Raji (cell line): ENCODE results near the gene CCR3.

Experiments used
- POLR2A ChIP-seq: IDR thresholded peaks from 2 replicates; pipeline ENCODE4 v1.6.1; 2011; ENCODE audit warnings: low read depth, low read length, control low read depth; ENCODE audit not compliant: insufficient read depth

Gene CCR3

DNA sequence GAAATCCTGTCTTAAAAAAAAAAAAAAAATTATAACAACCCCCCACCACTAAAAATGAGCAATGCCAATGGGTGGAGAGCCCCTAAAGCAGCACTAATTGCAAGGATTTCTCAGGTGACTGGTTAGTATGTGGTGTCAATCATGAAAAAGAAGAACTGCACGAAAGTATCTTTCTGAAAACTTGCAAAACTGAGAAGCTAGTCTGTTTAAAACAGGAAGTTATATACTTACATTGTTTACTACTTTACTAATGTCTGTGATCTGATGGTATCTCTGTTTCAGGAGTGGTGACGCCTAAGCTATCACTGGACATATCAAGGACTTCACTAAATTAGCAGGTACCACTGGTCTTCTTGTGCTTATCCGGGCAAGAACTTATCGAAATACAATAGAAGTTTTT is at the start of gene CCR3:
TSS of gene CCR3 (plus strand) at position 341 of the 400 bp plus-strand sequence. CDS start 22,699 bp downstream, outside the sequence.
- no peak for TF ChIP-seq POLR2A

DNA sequence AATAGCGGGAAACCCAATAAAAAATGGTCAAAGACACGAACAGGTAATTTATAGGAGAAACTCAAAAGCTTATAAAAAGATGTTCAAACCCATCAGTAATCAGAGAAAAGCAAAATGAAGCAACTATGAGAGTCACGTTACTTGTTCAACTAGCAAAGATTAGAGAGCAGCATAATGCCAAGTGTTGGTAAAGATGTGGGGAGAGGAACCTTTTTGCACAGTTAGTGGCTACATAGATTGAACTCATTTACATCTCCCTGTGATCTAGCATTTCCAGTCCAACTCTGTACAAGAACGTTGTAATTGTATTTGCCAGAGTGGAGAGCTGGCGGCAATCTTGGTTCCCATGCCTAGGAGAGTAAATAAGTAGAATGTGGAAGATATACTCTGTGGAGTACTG is 49.3 kb upstream of the CCR3 start:
- no peak for TF ChIP-seq POLR2A

DNA sequence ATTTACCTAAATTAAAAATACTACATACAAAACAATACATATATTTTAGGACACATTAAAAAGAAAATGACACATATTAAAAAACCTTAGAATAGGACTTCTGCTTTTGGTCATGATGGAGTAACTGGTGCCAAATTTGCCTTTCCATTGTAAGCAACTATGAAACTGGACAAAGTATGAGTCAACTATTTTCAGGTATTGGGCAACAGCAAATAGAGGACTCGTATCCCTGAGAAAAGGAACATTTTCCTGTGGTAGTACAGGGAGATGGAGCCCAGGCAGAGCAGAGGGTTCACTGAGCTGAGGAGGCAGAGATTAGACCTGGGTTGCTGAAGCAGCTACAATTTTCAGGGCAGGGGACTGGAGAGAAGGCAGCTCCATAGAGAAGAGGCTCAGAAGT is 48.8 kb upstream of the CCR3 start:
- TF ChIP-seq POLR2A: no peak

DNA sequence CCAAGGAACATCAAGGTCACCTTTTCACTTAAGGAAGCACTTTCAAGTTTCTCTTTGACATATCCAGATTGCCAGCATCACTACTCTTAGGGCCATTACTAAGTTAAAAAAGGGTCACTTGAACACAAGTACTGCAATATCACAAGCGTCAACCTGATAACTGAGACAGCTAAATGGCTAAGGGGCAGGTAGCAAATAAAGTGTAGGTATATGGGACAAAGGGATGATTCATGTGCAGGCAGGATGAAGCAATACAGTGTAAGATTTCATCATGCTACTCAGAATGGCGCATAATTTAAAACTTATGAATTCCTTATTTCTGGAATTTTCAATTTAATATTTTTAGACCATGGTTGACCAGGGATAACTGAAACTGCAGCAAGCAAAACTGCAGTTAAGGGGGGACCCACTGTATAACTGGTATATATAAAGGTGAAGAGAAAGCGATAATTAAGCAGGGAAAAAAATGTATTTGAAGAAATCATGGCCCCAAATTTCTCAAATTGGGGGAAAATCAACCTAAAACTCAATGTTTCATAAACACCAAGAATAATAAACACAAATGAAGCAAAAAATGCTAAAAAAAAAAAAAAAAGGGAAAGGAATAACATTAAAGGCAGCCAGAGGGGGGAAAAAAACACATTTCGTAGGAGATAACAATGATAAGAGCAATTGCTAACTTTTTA is 47.2 kb upstream of the CCR3 start:
- no peak for TF ChIP-seq POLR2A

DNA sequence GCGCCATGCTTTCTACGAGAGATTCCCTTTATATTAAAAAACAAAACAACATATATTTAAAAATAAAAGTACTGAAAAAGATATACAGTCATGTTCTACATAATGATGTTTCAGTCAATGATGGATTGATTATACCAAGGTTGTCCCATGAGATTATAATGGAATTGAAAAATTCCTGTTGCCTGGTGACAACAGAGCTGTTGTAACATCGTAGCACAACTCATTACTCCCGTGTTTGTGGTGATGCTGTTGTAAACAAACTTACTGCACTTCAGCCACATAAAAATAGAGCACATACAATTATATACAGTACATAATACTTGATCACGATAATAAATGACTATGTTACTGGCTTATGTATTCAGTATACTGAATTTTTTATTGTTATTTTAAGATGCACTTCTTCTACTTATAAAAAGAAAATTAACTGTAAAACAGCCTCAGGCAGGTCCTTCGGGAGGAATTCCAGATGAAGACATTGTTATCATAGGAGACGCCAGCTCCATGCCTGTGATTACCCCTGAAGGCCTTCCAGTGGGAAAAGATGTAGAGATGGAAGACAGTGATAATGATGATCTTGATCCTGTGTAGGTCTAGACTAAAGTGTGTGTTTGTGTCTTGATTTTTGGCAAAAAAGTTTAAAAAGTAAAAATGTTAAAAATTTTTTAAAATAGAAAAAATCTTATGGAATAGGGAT is 45.9 kb upstream of the CCR3 start:
- TF ChIP-seq POLR2A: no peak

DNA sequence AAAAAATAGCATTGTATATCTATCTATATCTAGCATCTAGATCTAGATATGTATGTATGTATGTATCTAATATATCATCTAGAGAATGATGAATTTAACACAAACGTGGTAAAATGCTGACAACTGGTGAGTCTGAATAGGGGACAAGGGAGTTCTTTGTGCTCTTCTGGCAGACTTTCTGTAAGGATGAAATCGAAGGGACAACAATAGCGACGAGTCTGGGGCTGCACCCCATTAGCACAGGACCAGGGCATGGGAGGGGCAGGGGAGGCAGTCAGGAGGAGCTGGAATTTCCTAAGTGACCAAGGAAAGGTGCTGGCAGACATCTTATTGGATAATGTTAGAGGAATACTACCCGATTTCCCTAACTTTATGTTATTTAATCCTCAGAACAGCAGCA is 42.0 kb upstream of the CCR3 start:
- TF ChIP-seq POLR2A: no peak

DNA sequence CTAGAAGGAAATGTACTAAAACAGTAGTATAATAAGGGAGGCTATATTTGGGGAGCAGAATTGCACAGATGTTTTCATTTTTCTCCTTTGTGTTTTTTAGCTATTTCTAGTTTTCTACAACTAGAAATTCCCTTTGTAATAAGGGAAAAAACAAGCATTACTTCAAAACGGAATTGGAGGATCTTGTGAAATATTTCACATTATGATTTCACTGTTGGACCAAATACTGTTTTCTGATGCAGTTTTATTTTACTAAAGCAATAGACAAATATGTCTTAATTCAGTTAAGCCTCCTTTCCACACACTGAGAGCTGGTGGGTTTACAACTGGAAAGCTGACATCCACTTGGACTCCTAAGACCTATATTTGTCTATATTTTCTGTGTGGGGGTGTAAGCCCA is 41.5 kb upstream of the CCR3 start:
- no peak for TF ChIP-seq POLR2A

DNA sequence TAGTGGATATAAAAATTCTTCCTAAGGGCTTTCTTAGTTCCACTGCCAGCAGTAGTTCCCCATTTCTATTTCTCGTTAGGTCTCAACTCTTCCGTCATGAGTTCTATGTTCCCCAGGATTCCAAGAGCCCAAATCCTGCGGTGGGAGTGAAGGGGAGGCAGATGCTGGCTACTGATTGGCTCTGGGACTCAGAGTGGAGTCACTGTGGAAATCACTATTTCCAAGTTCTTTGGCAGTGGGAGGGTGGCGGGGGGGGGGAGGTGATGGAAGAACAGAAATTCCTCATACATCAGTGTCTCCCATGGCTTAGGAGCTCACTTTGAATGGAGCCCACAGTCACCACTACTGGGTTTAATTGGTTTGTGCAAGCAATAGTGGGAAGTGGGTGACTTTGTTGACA is 39.7 kb upstream of the CCR3 start:
- TF ChIP-seq POLR2A: no peak

DNA sequence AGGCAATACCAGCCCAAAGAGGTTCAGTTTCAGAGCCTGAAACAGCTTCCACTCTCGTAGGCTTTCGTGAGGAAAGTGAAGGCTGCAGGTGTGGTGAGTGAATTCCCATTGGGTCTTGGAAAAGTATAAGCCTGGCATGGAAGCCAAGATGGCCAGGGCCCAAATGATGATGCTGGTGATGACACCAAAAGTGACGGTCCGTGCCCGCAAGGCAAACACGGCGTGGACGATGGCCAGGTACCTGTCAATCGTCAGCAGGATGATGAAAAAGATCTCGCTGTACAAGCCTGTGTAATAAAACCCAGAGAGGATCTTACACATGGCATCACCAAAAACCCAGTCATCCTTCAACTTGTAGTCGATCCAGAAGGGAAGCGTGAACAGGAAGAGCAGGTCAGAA is 38.6 kb upstream of the CCR3 start:
- TF ChIP-seq POLR2A: no peak

DNA sequence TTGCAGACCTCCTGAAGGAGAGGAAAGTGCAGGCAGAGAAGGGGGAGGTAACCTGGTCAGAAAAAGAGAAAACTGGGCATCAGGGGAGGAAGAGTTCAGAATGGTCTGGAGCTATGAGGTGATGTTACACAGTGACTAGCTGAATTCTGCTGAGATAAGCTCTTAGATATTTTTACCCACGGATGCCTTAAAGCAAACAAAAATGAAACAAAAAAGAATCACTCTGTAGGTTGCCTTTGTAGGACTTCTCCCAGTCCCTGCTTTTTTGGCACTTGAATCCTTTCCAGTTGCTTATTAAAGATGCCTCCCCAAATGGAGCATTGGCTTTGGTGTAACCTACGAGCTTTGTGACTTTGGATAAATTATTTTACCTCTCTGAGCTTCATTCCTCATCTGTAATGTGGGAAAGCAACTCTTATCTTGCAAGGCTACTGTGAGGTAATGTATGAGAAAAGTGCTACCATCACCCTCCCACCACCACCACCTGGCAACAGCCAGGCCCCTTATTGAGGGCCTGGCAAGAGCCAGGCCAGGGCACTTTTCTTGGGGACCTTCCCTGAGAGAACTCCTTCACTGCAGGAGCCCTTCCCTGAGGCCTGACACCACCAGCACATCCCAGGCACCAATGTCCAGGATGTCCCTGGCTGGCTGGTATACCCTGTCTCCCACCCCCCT is 36.8 kb upstream of the CCR3 start:
- no peak for TF ChIP-seq POLR2A

DNA sequence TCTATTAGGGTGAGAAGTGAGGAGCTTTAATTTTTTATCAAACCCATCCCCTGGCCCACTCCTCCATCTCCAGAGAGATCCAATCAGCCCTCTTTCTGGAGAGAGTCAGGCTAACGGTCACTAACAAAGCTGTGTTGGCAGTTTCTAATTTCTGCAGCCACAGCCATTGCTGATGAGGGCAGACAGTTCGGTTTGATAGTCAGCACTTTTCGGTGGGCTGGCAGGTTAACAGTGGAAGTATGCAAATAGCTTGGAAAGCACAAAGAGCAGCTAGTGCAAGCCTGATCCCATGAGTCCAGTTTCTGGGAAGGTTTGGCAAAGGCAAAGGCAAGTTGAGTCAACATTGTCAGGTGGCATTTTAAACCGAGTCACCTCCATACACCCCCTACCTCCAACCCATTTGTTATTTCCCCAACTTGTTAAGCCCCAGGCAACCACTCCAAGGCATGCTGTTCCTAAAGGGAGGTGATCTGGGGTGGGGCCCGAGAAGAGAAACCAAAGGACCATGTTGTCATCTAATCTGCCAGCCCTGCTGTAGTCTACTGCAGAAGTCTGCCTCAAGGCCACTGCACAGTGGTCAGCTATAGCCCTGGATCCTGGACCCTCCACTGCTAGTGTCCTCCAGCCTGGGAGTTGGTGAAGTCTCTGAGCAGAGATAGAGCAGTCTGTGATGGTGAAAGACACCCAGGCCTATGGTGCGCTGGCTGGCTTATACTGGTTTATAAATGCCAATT is 35.8 kb upstream of the CCR3 start:
- TF ChIP-seq POLR2A: no peak

DNA sequence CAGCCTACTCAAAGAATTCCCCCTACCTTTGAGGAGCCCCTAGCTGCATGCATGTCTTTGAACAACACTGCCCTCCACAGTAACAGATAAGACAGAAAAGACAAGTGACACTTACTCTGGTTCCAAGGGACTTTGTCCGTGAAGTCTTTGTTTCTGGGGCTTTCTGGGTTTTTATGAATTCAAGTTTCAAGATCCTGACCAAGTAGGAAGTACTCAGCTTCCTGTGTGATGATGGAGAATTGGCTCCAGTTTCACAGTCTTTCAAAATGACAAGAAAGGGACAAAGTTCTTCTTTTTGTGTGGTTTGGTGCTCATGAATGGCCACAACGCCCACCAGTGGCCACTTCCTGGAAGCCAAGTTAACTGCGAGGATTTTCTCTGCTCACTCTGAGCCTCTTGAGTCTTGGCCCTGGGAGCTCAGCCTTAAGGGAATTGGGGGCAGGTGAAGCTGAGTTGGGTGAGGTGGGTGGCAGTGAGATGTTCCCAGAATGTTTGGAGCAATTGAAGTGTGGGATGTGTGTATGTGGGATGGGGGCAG is 34.0 kb upstream of the CCR3 start, which contains the start of gene CCR1:
TSS of gene CCR1 (minus strand) at position 147 of the 538 bp plus-strand sequence. CDS start 4,000 bp downstream, outside the sequence.
- TF ChIP-seq POLR2A: no peak

DNA sequence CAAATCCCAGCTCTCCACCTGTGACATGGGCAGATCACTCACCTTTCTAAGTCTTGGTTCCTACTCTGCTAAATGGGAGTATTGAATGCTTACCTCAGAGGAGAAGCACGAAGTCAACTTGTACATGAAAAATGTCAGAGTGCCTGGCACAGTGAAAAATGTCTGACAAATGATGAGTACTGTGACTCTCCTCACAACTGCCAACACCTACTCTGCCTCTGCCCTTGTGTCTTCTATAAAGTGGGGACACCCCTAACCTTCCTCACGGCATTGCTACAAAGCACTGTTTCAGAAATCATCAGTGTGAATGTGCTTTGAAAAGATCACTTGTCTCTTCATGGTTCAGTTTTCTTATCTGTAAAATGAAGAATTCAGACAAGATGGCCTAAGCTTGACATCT is 33.2 kb upstream of the CCR3 start:
- no peak for TF ChIP-seq POLR2A

DNA sequence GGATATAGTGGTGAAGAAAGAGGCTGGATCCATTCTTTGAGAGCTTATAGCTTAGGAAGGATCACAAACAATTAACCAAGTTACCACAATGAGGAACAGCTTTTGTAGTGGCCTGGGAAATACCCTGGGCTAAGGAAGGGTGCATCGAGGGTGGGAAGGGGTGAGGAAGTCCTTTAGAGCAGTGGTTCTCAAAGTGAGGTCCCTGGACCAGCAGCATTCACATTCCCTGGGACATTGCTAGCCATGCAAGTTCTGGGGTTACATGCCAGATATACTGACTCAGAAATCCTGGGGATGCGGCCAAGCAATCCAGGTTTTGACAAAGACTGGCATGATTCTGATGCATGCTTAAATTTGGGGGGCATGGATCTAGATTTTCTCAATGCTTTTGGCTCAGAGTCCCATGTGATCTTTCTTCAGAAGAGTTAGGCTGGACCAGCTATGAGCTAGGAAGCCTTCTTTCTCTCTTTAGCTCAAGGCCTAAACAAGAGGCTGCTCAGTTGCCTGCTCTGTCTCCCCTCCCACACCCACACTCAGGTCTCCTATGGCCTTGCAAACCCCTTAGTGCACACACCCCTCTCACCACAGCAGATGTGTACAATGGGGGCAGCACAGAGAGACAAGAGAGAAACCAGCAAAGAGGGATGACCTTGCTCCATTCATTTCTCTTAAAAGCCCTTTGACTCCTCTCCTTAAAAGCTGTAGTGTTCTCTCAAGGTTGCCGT is 32.4 kb upstream of the CCR3 start:
- no peak for TF ChIP-seq POLR2A

DNA sequence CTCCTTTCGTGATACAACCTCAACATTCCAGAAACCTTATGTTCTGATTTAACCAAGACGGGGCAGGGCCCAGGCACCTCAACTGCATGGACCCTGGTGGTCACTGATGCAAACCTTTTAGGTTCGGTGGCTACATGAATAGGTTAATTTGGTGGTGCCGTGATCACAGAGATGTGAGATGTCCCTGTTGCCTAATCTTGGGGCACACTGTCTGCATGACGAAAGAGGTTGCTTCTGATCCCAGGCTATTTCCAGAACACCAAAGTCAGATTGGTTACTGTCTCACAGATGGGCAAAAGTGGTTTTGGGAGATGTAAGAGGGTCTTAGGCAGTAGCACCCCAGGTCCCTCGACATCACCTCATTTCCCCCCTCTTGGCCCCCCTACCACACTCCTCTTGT is 30.2 kb upstream of the CCR3 start:
- TF ChIP-seq POLR2A: no peak

DNA sequence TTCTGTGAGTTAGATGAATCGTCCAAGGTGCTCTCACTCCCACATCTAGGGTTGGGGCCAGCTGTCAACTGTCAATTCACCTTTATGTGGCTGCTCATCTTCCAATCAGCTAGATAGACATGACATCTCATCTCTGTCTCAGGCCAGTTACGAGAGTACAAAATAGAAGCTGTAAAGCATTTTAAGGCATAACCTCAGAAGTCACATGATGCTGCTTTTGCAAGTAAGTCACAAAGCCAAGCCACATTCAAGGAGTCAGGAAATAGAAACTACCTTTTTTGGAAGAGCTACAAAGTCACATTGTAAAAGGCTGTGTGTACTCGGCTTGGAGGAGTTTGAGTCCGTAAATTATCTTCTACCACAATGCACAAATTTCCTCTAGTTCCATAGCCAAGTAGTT is 29.1 kb upstream of the CCR3 start:
- no peak for TF ChIP-seq POLR2A
